ENCODE results near the gene GSE1.

DNA sequence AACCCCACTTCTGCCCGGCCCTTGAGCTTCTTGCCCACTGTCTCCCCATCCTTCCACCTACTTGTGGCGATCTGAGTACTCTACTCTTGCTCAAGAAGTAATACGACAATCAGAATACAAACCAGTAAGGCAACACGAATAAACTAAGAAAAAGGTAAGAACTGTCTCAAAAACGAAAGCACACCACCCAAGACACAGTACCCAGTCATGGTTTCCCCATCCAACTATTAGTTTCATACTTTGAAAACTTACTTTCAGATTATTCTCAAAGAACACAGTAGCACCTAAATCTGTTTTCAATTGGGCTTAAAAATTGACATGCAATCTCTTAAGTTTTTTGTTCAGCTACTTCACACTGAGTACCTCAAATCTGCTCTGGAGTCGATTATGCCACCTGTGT is 61.7 kb downstream of the GSE1 start:
- TF ChIP-seq POLR2A (IDR thresholded peaks at IDR 0.05): no peak
- TF ChIP-seq, protein P1, sequence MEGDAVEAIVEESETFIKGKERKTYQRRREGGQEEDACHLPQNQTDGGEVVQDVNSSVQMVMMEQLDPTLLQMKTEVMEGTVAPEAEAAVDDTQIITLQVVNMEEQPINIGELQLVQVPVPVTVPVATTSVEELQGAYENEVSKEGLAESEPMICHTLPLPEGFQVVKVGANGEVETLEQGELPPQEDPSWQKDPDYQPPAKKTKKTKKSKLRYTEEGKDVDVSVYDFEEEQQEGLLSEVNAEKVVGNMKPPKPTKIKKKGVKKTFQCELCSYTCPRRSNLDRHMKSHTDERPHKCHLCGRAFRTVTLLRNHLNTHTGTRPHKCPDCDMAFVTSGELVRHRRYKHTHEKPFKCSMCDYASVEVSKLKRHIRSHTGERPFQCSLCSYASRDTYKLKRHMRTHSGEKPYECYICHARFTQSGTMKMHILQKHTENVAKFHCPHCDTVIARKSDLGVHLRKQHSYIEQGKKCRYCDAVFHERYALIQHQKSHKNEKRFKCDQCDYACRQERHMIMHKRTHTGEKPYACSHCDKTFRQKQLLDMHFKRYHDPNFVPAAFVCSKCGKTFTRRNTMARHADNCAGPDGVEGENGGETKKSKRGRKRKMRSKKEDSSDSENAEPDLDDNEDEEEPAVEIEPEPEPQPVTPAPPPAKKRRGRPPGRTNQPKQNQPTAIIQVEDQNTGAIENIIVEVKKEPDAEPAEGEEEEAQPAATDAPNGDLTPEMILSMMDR (IDR thresholded peaks at IDR 0.05): no peak
